Activated effector memory CD4-positive, alpha-beta T cell treated with anti-CD3 and anti-CD28 coated beads, Interleukin-2, amount 50 U/mL, for 16 hours (primary cell): ENCODE data around the gene EBF4.
"Not testable (repeated sequence)": the region's sequence is repeated elsewhere in the genome, so short reads cannot be mapped to it uniquely, and the experiment has no call there.

Experiments
- DNase-seq: peaks from one replicate; pipeline ENCODE4 v3.0.0-alpha.2; 2020

The EBF4 gene

GRCh38 chr20:2798095-2798805 lies 105.7 kb downstream of the EBF4 start:
- DNase-seq, result no peak

- no peak for DNase-seq
These were observed 106.2 kb downstream of the EBF4 start for GRCh38 chr20:2798814-2799213.

- no peak for DNase-seq
These were observed 106.7 kb downstream of the EBF4 start for GRCh38 chr20:2799271-2799670.

GRCh38 chr20:2799688-2800520 lies 107.3 kb downstream of the EBF4 start:
- DNase-seq, result no peak

GRCh38 chr20:2800521-2801285 lies 108.1 kb downstream of the EBF4 start, which contains the start of gene CPXM1:
Gene CPXM1 (minus strand): TSS chr20:2800627. CDS start chr20:2800572, 55 bp downstream.
- no peak for DNase-seq

- no peak for DNase-seq
These were observed 108.7 kb downstream of the EBF4 start for GRCh38 chr20:2801286-2801728.

GRCh38 chr20:2804041-2804828 lies 111.7 kb downstream of the EBF4 start:
- DNase-seq, result no peak

- no peak for DNase-seq
These were observed 112.5 kb downstream of the EBF4 start for GRCh38 chr20:2804852-2805688.

- no peak for DNase-seq
These were observed 113.2 kb downstream of the EBF4 start for GRCh38 chr20:2805689-2806350.

GRCh38 chr20:2806351-2806701 lies 113.7 kb downstream of the EBF4 start:
- DNase-seq, result no peak

- DNase-seq, result no peak
These were observed 114.4 kb downstream of the EBF4 start for GRCh38 chr20:2807019-2807418.

- not testable (repeated sequence) for DNase-seq
These were observed 115.3 kb downstream of the EBF4 start for GRCh38 chr20:2807929-2808328.

- DNase-seq, result no peak
These were observed 117.1 kb downstream of the EBF4 start for GRCh38 chr20:2809690-2810089.
